ENCODE data around the gene MBNL2. TPM values are rescaled to one million over a fixed set of nuclear protein-coding genes. Genes with fewer than 3 reads are reported as not detected.

Gene MBNL2
- total RNA-seq, 1 experiment from 2014 or later = 0.17 TPM

DNA sequence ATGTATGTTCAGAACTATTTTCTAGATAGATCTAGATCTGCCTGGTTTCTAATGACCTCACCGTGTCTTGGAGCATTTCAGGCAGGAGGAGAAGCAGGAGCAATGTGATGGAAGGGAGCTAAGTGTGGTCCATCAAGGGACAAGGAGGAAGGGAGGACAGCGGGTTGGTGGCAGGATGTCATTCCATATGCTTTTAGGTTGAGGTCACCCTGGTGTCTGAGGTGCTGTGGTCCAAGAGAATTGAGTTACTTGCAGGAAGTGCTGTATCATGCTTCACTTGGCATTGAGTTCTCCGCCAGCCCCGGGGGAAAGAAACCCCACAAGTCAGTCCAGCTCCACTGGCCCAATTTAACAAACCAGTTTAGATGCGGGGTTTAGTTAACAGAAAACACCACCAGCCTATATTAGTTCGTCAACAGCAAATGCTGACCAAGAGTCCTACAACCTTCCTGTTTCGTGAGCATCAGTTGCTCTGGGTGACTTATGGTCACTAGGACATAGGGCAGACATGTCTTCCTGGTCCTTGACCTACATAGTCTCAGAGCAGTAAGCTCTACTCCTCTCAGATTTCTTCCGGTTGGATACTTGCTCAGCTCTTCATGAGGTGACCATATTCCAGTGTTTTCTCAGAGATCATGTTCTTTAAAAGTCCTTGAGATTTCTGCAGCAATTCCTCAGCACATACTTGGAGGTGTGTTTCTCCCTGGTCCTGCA is 79.4 kb downstream of the MBNL2 start:
- H3K4me3 Mint-ChIP-seq = no peak overlapping the region
- no peaks in the 10 kb centered on the region for H3K79me2 ChIP-seq (ENCODE audit: insufficient read depth, low read length)

More for the DNA sequence above, 79.4 kb downstream of the MBNL2 start:
- Histone ChIP-seq H3K56ac (ENCODE audit: insufficient read length, low read depth, low read length) (no peak overlapping the region), H3K9me3 (ENCODE audit: control insufficient read depth, low read depth, low read length) (no peaks in the 10 kb centered on the region), H4K91ac (ENCODE audit: insufficient read length, low read depth, low read length) (no peak overlapping the region), H4K20me1 (ENCODE audit: control insufficient read depth, insufficient read depth, insufficient read length) (no peaks in the 10 kb centered on the region), H3K23me2 (ENCODE audit: insufficient read length, low read depth, low read length, poor library complexity, severe bottlenecking) (no peaks in the 10 kb centered on the region), H3K23ac (ENCODE audit: insufficient read length, low read depth, low read length) (no peak overlapping the region), H3K14ac (ENCODE audit: insufficient read depth, low read length) (no peak overlapping the region), H3K9ac (ENCODE audit: extremely low read depth, insufficient read length, low read length) (no peak overlapping the region), H2BK5ac (ENCODE audit: insufficient read length, low read length) (no peak overlapping the region), H2BK12ac (ENCODE audit: insufficient read length, low read depth, low read length) (no peak overlapping the region), H2AFZ (ENCODE audit: low read length) (no peak overlapping the region), H2AK5ac (ENCODE audit: insufficient read length, low read length) (no peak overlapping the region), H4K8ac (replicated peaks; ENCODE audit: insufficient read length, low read depth, low read length) (no peak overlapping the region), H4K5ac (ENCODE audit: insufficient read length, low read depth, low read length) (no peak overlapping the region), H2BK20ac (ENCODE audit: low read depth, low read length, poor library complexity, severe bottlenecking) (no peak overlapping the region), H2BK120ac (ENCODE audit: low read depth, low read length, poor library complexity, severe bottlenecking) (no peak overlapping the region), H2BK15ac (ENCODE audit: low read depth, low read length) (no peak overlapping the region), H3K18ac (ENCODE audit: insufficient read length, low read depth, low read length) (no peak overlapping the region), H3K4me2 (ENCODE audit: insufficient read depth, insufficient read length, low read length) (no peak overlapping the region), H3T11ph (ENCODE audit: low read length) (no peak overlapping the region), H3K4me1 (ENCODE audit: insufficient read depth, low read length) (no peaks in the 10 kb centered on the region), H3K4ac (ENCODE audit: low read depth, low read length) (no peak overlapping the region), H3K27ac (ENCODE audit: insufficient read length, low read depth, low read length) (no peak overlapping the region), H3K27me3 (ENCODE audit: insufficient read depth, low read length) (no peaks in the 10 kb centered on the region), H3K79me1 (ENCODE audit: insufficient read depth, low read depth, low read length, poor library complexity, severe bottlenecking) (no peaks in the 10 kb centered on the region)
- Mint-ChIP-seq H3K27ac (no peak overlapping the region), H3K27me3 (ENCODE audit: low read depth) (peaks cover 3% of the 10 kb centered on the region; the same call in 1 of the 2 replicates), H3K9me3 (no peaks in the 10 kb centered on the region), H3K36me3 (ENCODE audit: insufficient read depth in 1 of 3, low read depth in 3 of 3) (no peaks in the 10 kb centered on the region), H3K4me1 (no peaks in the 10 kb centered on the region)
- no CpG with 5 or more reads among the region's 8 CpGs for WGBS (ENCODE audit: extremely low coverage, insufficient read length, low lambda C conversion rate)
- DNase-seq = no peak
- no peak for TF ChIP-seq CTCF (conservative IDR thresholded peaks at IDR 0.05)

All from H9 (cell line).